GM20000 (cell line): Measurements from ENCODE around the gene RAVER2.
"Not testable (repeated sequence)": the region's sequence is repeated elsewhere in the genome, so short reads cannot be mapped to it uniquely, and the experiment has no call there.

Source experiments
- DNase-seq: peaks from one replicate; pipeline ENCODE4 v3.0.0; 2012; ENCODE audit warnings: low spot score
- CTCF ChIP-seq: IDR thresholded peaks from 2 replicates; pipeline ENCODE4 v1.5.1; 2012; ENCODE audit warnings: mild to moderate bottlenecking, control low read depth; ENCODE audit errors: extremely low read depth, missing control alignments

The RAVER2 gene

GRCh38 chr1:64790832-64791487 lies 46.1 kb downstream of the RAVER2 start:
- DNase-seq, result no peak
- TF ChIP-seq CTCF, result no peak

- no peak for DNase-seq
- no peak for TF ChIP-seq CTCF
Measured at GRCh38 chr1:64798872-64799271, 54.0 kb downstream of the RAVER2 start.

GRCh38 chr1:64801851-64802523 lies 57.1 kb downstream of the RAVER2 start:
- TF ChIP-seq CTCF, result no peak
- DNase-seq, result no peak

GRCh38 chr1:64809309-64809708 lies 64.4 kb downstream of the RAVER2 start:
- no peak for DNase-seq
- no peak for TF ChIP-seq CTCF

- TF ChIP-seq CTCF, result no peak
- no peak for DNase-seq
Measured at GRCh38 chr1:64810001-64810400, 65.1 kb downstream of the RAVER2 start.

- DNase-seq, result no peak
- TF ChIP-seq CTCF, result no peak
Measured at GRCh38 chr1:64811131-64811530, 66.3 kb downstream of the RAVER2 start.

GRCh38 chr1:64814427-64814826 lies 69.6 kb downstream of the RAVER2 start:
- no peak for TF ChIP-seq CTCF
- DNase-seq, result no peak

- not testable (repeated sequence) for DNase-seq
Measured at GRCh38 chr1:64817364-64817763, 72.5 kb downstream of the RAVER2 start.

GRCh38 chr1:64820572-64820971 lies 75.7 kb downstream of the RAVER2 start:
- DNase-seq, result not testable (repeated sequence)
